H1 (cell line): ENCODE data around the gene CDK5R2. TPM values are rescaled to one million over a fixed set of nuclear protein-coding genes. Genes with fewer than 3 reads are reported as not detected.

ENCODE experiments used
- CTCF ChIP-seq, 3 experiments: IDR thresholded peaks; 1 replicate in 2 of 3; 2 replicates in 1 of 3; pipeline versions ENCODE4 v1.5.1 to v1.6.1; 2011; ENCODE audit warnings: low read length in 3 of 3, mild to moderate bottlenecking in 3 of 3, inconsistent platforms in 2 of 3, low read depth in 1 of 3, moderate library complexity in 1 of 3; ENCODE audit not compliant: insufficient read depth in 1 of 3; ENCODE audit errors: control extremely low read depth in 1 of 3
- TEAD4 ChIP-seq: IDR thresholded peaks from 2 replicates; pipeline ENCODE4 v1.6.1; 2012; ENCODE audit warnings: low read depth, low read length, inconsistent platforms, mixed read lengths
- polyA plus RNA-seq, 7 experiments: library from polyadenylated mRNA; depleted of rRNA in 3 of 7; stranded (reverse) in 5 of 7; unstranded in 2 of 7; fragments of >200 nt in 5 of 7; fragments of 200-250 nt in 2 of 7; gene quantifications; 1 replicate in 5 of 7; 2 replicates in 1 of 7; 4 replicates in 1 of 7; pipeline versions ENCODE4 v1.2.1 to v1.2.3, GENCODE V29; 2011 to 2013; ENCODE audit warnings: missing spikeins in 2 of 7, mixed read lengths in 2 of 7
- total RNA-seq: library from RNA; stranded (reverse); fragmentation: NEBNext Ultra II Directional; extraction: Animal tissue kit (Norgen Biotek cat#: 25700); gene quantifications from 2 replicates; pipeline ENCODE4 v1.2.1, GENCODE V29; 2021

The CDK5R2 gene
- total and polyA plus RNA-seq, 2 of the 8 experiments (the other 6 are each of a cell fraction or from before 2014, with no cell fraction given) = 0.14 TPM; not detected in 1

DNA sequence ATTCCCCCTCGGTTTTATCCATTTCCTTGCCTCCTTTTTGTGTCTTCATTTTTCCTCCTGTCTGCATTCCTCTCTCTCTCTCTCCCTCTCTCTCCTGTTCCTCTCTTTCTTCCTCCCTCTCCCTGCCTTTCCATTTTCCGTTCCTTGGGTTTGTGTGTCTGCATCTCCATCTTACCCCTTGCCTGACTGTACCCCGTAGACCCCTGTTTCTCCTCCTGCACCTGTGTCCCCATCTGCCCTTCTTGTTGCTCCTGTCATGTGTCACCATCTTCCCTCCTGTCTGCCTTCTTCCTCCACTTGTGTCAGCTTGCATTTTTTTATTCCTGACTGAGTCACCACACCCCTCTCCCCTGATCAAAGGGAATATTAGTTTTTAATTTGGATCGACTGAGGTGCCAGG lies 1.8 kb downstream of the CDK5R2 start (continued):
- TF ChIP-seq CTCF (IDR thresholded peaks at IDR 0.05; ENCODE audit: control extremely low read depth in 1 of 3, insufficient read depth in 1 of 3, low read depth in 1 of 3, low read length in 3 of 3) (no peak), TEAD4 (no peak)
